GM21360 (cell line): ENCODE measurements around the gene GET4.
"Not testable (repeated sequence)": the region's sequence is repeated elsewhere in the genome, so short reads cannot be mapped to it uniquely, and the experiment has no call there.

Experiments
- ATAC-seq: cut with Tn5 transposase; IDR thresholded peaks from one replicate; pipeline ENCODE4 v1.9.1; 2021; ENCODE audit warnings: mild to moderate bottlenecking, moderate library complexity; ENCODE audit not compliant: unreplicated experiment

Gene GET4

GRCh38 chr7:911791-912480 is 35.6 kb downstream of the GET4 start:
- ATAC-seq, result no peak

- no peak for ATAC-seq
Observed at GRCh38 chr7:913736-914520, 37.6 kb downstream of the GET4 start.

- no peak for ATAC-seq
Observed at GRCh38 chr7:914521-915194, 38.3 kb downstream of the GET4 start.

- ATAC-seq, result no peak
Observed at GRCh38 chr7:915291-916218, 39.2 kb downstream of the GET4 start.

- no peak for ATAC-seq
Observed at GRCh38 chr7:916291-916941, 40.1 kb downstream of the GET4 start.

- no peak for ATAC-seq
Observed at GRCh38 chr7:917255-918117, 41.1 kb downstream of the GET4 start.

GRCh38 chr7:918118-918425 is 41.7 kb downstream of the GET4 start:
- ATAC-seq, result no peak

- ATAC-seq, result no peak
Observed at GRCh38 chr7:918441-919113, 42.2 kb downstream of the GET4 start.

- no peak for ATAC-seq
Observed at GRCh38 chr7:919114-919442, 42.7 kb downstream of the GET4 start.

- no peak for ATAC-seq
Observed at GRCh38 chr7:919924-920341, 43.6 kb downstream of the GET4 start.

GRCh38 chr7:920351-921070 is 44.2 kb downstream of the GET4 start:
- no peak for ATAC-seq

- no peak for ATAC-seq
Observed at GRCh38 chr7:921071-921461, 44.7 kb downstream of the GET4 start.

- ATAC-seq, result no peak
Observed at GRCh38 chr7:921581-922333, 45.4 kb downstream of the GET4 start.

- ATAC-seq, result no peak
Observed at GRCh38 chr7:922334-923107, 46.2 kb downstream of the GET4 start.

GRCh38 chr7:923108-924041 is 47.0 kb downstream of the GET4 start:
- peak; percentile 83 for ATAC-seq

- ATAC-seq, result not testable (repeated sequence)
Observed at GRCh38 chr7:924042-924441, 47.7 kb downstream of the GET4 start.
